ENCODE data around the gene RTN3.

RTN3 gene

DNA sequence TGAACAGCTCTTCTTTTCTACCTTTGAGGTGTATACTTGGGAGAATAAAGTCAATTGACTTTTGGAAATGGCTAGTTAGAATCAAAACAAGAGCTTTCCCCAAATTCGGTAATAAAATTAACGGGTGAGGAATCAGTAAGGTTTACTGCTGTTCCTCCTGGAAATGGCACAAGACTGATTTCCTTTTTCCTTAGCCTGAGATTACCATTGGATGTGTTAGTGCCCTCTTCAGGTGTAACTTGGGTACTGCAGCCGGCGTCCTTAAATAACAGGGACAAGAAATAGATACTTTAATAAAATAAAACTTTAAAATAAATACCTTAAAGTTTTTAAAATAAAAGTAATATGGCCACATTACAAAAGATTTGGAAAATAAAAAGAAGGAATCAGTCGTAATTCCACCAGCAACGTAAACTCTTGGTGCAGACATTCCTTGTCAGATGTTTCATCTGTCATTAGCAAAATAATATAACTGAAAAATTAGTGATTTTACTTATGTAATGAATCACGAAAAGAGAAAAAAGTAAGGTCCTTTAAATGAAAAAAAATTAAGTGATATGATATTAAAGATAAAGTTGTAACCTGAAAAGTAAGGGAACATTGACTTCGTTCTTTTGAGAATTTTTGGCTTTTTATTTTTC is 57.5 kb downstream of the RTN3 start:
- DNase-seq (ENCODE audit: low read depth, low spot score) = peak; percentile 83

DNA sequence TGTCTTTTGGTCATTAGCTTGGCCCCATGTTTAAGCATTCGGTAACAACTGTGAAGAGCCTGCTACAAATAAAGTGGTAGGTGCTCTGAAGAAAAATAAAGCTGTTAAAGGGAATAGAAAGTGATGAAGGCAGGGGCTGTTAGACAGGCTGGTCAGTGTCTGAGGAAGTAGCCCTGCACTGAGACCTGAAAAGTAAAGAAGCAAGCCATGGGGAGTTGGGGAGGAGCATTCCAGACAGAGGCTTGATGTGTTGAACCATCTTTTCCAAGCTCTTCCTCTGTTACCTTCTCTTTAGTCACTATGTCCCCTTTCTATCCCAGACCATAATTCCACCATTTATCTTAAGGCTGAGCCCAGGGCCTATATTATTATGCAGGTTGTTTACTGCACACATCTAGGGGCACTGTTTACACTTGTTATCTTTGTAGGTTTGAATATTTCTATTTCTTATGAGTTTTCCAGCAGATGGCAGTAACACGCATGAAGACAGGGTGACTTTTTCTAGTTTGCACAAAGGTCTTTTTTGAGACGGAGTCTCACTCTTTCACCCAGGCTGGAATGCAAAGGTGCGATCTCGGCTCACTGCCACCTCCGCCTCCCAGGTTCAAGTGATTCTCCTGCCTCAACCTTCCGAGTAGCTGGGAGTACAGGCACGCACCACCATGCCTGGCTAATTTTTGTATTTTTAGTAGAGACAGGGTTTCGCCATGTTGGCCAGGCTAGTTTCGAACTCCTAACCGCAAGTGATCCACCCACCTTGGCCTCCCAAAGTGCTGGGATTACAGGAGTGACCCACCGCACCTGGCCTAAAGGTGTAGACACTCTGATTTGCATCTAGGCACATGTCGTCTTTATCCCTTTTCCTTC is 64.2 kb downstream of the RTN3 start:
- DNase-seq (ENCODE audit: low read depth, low spot score) = no peak

DNA sequence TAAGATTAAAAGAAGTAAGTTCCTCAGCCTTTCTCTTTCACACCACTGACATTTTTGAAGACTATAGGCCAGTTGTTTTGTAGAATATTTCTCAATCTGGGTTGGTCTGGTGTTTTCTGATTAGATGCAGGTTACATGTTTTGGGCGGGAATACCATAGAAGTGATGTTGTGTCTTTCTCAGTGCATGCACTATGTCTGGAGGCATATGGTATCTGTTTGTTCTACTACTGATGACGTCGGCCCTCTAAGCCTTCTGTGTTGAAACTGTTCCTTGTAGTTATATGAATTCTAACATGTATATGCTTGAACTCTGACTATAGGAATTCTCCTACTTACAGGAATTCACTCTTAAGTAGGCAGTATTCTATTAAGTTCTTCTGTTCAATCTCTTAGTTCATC is 65.7 kb downstream of the RTN3 start:
- DNase-seq (ENCODE audit: low read depth, low spot score) = no peak

DNA sequence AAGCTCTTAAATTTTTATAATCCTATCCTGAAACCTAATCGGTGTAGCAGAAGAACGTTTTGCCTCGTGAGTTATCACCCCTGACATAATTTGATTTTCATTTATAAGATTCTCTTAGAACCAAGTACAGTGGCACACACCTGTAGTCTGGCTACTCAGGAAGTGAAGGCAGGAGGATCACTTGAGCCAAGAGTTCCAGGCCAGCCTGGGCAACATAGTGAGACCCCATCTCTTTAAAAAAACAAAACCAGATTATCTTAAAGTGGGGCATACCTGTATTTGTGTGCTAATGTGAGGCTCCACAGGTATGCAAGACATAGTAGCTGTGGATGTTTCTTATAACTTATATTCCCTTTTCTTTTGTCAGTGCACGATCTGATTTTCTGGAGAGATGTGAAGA is 68.3 kb downstream of the RTN3 start:
- DNase-seq (ENCODE audit: low read depth, low spot score) = no peak

GRCh38 chr11:63756919-63757761 is 75.8 kb downstream of the RTN3 start:
- no peak for DNase-seq (ENCODE audit: low read depth, low spot score)

DNA sequence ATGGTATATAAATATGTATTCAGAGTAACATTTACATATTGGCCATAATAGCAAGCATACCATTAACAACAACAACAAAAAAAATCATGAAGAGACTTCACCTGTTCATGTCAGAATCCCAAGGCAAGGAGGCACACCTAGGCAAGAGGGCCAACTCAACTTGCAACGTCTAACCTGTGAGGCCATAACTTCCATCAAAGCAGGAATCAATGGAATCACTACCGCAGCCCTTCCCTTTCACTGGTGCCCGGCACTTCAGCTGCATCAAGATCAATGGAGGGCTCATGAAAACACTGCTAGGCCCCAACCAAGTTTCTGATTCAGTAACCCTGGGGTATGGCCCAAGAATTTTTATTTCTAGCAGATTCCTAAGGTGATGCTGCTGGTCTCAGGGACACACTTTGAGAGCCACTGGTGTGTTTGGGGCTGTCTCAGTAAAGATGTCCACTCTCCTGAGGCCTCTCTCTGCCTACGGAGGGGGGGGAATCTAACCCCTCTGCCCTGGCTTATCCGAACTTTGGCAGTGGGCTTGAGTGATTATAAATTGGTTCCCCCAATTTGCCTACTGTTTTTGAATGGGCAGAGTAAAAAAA is 79.3 kb downstream of the RTN3 start:
- no peak for DNase-seq (ENCODE audit: low read depth, low spot score)

DNA sequence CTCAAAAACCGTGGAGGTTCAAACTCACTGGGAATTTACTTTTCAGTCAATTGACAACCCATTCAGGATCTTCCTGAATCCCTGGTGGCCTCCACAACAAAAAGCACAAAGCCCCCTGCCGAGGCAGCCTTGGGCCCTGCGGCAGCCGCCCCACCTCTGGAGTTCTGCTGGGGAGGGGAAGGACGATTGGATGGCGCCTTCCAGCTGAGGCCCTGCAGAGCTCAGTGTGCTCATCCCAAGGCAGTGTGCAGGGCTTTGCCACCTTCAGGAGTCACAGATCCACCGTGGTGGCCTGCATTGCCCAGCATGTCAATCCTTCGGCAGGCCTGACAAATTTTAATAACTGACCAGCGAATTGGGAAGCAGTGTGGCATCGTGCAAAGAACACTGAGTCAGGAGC is 79.9 kb downstream of the RTN3 start:
- no peak for DNase-seq (ENCODE audit: low read depth, low spot score)

DNA sequence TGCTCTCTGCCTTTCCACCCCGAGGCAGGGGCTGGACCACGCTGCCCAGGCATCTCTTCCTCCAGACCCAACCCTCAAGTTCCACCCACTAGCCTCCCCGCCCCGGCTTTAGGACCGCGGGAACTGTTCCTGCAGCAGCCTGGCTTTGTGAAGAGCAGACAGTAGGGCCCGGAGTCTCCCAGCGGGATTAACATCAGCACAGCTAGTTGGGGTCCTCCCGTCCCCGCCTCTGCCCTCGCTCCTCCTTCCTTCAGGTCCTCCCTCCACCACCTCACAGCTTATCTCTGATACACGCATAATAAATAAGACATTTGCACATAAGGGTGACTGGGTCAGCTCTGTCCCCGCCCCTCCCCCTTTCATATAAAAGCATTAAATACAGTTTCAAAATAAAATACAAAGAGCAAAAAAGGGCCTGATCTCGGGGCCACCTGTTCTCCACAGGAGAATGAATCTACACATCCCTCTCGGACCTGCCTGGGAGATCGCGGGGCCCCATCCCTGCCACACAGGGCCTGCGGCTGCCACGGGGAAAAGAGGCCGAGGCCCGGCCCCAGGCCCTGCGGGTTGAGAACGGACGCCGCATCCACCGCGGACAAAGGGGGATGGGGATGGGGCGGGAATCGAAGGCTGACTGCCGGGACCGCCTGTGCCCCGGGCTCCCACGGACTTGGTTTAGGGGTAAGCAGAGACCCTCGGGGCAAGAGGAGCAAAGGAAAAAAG is 80.8 kb downstream of the RTN3 start:
- DNase-seq (ENCODE audit: low read depth, low spot score) = no peak

- no peak for DNase-seq (ENCODE audit: low read depth, low spot score)
These were observed 81.6 kb downstream of the RTN3 start for GRCh38 chr11:63762654-63763495.

DNA sequence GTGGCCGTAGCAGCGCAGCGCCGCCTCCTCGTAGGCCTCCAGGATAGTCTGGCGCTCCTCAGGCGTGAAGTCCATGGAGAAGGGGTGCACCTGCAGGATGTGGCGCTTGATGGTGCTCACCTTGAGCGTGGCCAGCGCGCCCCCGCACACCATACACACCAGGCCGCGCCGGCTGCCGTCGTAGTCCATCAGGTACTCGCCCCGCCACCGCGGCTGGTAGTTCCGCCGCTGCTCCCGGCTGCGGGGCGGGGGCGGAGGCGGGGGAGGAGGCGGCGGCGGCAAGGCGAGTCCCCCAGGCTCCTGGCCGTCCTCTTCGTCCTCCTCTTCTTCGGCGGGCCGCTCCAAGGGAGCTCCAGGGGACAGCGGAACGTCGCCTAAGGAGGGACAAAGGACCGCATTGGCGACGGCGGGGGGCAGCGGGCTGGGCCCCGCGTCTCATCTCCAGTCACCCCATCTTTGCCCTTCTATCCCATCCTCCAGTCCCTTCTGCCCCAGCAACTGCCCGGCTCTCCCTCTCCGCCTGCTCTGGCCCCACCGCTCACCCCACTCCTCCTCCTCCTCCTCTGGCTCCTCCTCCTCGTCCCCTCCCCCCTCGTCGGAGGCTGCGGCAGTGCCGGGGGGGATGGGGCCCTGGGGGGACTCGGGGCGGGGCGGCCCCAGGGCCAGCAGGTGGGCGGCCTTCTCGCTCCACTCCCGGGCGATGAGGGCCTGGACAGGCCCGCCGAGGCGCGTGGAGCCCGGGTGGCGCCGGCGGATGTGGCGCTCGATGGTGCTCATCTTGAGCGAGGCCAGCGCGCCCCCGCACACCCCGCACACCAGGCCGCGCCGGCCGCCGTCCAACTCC is 82.4 kb downstream of the RTN3 start:
- DNase-seq (ENCODE audit: low read depth, low spot score) = no peak

DNA sequence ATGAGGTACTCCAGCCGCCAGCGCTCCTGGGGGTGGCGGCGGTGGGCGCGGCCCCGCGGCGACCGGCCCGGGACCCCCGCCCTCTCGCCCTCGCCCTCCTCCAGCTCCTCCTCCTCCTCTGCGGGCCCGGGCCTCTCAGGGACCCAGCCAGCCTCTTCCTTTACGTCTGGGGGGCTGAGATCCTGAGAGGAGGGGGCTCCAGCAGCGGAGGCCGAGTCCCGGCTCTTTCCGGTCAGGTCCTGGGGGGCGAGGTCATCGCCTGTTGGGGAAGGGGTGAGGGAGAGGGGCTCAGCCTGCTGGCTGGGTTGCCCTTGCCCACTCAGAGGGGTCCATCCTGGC is 83.0 kb downstream of the RTN3 start:
- no peak for DNase-seq (ENCODE audit: low read depth, low spot score)

- no peak for DNase-seq (ENCODE audit: low read depth, low spot score)
These were observed 83.7 kb downstream of the RTN3 start for GRCh38 chr11:63764679-63765647.

- DNase-seq (ENCODE audit: low read depth, low spot score) = no peak
These were observed 84.5 kb downstream of the RTN3 start for GRCh38 chr11:63765688-63766241.

GRCh38 chr11:63766531-63767235 is 85.4 kb downstream of the RTN3 start:
- DNase-seq (ENCODE audit: low read depth, low spot score) = no peak

- DNase-seq (ENCODE audit: low read depth, low spot score) = no peak
These were observed 85.9 kb downstream of the RTN3 start for GRCh38 chr11:63767267-63767564.

- peak; percentile 46 for DNase-seq (ENCODE audit: low read depth, low spot score)
These were observed 86.4 kb downstream of the RTN3 start for GRCh38 chr11:63767565-63768236.

Data from smooth muscle cell of the brain vasculature (primary cell).